ENCODE results near the gene PRDM15. TPM values are rescaled to one million over a fixed set of nuclear protein-coding genes. Genes with fewer than 3 reads are reported as not detected.

Gene PRDM15
- total RNA-seq, 3 donors from 2014 or later (not counting 1 experiment from before 2014, with no cell fraction given), result 11.4 to 13.5 (median 11.9) TPM

- H3K36me3 Mint-ChIP-seq, result no peaks in the 10 kb centered on the region
- H3K27me3 Mint-ChIP-seq (ENCODE audit: low read depth in 2 of 2), result no peaks in the 10 kb centered on the region
- H3K27ac Mint-ChIP-seq, result peak overlapping the region in 1 of 2 donors; percentile 61
- TF ChIP-seq, protein P1, sequence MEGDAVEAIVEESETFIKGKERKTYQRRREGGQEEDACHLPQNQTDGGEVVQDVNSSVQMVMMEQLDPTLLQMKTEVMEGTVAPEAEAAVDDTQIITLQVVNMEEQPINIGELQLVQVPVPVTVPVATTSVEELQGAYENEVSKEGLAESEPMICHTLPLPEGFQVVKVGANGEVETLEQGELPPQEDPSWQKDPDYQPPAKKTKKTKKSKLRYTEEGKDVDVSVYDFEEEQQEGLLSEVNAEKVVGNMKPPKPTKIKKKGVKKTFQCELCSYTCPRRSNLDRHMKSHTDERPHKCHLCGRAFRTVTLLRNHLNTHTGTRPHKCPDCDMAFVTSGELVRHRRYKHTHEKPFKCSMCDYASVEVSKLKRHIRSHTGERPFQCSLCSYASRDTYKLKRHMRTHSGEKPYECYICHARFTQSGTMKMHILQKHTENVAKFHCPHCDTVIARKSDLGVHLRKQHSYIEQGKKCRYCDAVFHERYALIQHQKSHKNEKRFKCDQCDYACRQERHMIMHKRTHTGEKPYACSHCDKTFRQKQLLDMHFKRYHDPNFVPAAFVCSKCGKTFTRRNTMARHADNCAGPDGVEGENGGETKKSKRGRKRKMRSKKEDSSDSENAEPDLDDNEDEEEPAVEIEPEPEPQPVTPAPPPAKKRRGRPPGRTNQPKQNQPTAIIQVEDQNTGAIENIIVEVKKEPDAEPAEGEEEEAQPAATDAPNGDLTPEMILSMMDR (IDR thresholded peaks at IDR 0.05), result no peak
- Histone ChIP-seq H3K9me3 (ENCODE audit: control insufficient read depth, insufficient read depth, low read length) (no peaks in the 10 kb centered on the region), H3K36me3 (ENCODE audit: control insufficient read depth, insufficient read depth, low read length) (peaks cover 5% of the 10 kb centered on the region), H3K4me3 (ENCODE audit: low read length) (no peak overlapping the region), H3K4me1 (ENCODE audit: control insufficient read depth, insufficient read depth, low read length) (peaks cover 10% of the 10 kb centered on the region), H3K27me3 (ENCODE audit: control insufficient read depth, insufficient read depth, low read length) (no peaks in the 10 kb centered on the region), H3K27ac (ENCODE audit: low read length) (no peak overlapping the region)
- intact Hi-C loops (cut with micrococcal nuclease), result no loop called here
- no peak for DNase-seq
- WGBS (ENCODE audit: insufficient coverage), result 91% methylated on average over 10 of the region's 10 CpGs
- H3K4me1 Mint-ChIP-seq, result peaks cover 23 to 27% of the 10 kb centered on the region in 2 donors
- no peaks in the 10 kb centered on the region for H3K9me3 Mint-ChIP-seq
- no peak overlapping the region for H3K4me3 Mint-ChIP-seq
- ATAC-seq, result no peak
These were observed 14.7 kb downstream of the PRDM15 start for GRCh38 chr21:41864311-41865001.

- no peak for ATAC-seq
- Mint-ChIP-seq H3K27me3 (ENCODE audit: low read depth in 2 of 2) (no peaks in the 10 kb centered on the region), H3K9me3 (no peaks in the 10 kb centered on the region), H3K4me3 (no peak overlapping the region), H3K27ac (no peak overlapping the region), H3K4me1 (peaks cover 23 to 27% of the 10 kb centered on the region in 2 donors), H3K36me3 (no peaks in the 10 kb centered on the region)
- TF ChIP-seq, protein P1 (IDR thresholded peaks at IDR 0.05), result no peak
- Histone ChIP-seq H3K9me3 (ENCODE audit: control insufficient read depth, insufficient read depth, low read length) (no peaks in the 10 kb centered on the region), H3K36me3 (ENCODE audit: control insufficient read depth, insufficient read depth, low read length) (peaks cover 5% of the 10 kb centered on the region), H3K27me3 (ENCODE audit: control insufficient read depth, insufficient read depth, low read length) (no peaks in the 10 kb centered on the region), H3K4me3 (ENCODE audit: low read length) (no peak overlapping the region), H3K27ac (ENCODE audit: low read length) (no peak overlapping the region), H3K4me1 (ENCODE audit: control insufficient read depth, insufficient read depth, low read length) (peaks cover 10% of the 10 kb centered on the region)
- DNase-seq, result no peak
- intact Hi-C loops (cut with micrococcal nuclease), result no loop called here
- WGBS (ENCODE audit: insufficient coverage), result 82% methylated on average over 4 of the region's 4 CpGs
These were observed 15.8 kb downstream of the PRDM15 start for GRCh38 chr21:41863439-41863740.

GRCh38 chr21:41861987-41862386 lies 17.2 kb downstream of the PRDM15 start:
- no peak overlapping the region for H3K4me3 Mint-ChIP-seq
- H3K36me3 ChIP-seq (ENCODE audit: control insufficient read depth, insufficient read depth, low read length), result peaks cover 10% of the 10 kb centered on the region
- TF ChIP-seq, protein P1 (IDR thresholded peaks at IDR 0.05), result no peak
- no peak overlapping the region for H3K27ac ChIP-seq (ENCODE audit: low read length)
- H3K27ac Mint-ChIP-seq, result no peak overlapping the region
- no peaks in the 10 kb centered on the region for H3K9me3 ChIP-seq (ENCODE audit: control insufficient read depth, insufficient read depth, low read length)
- H3K36me3 Mint-ChIP-seq, result no peaks in the 10 kb centered on the region
- peaks cover 10% of the 10 kb centered on the region for H3K4me1 ChIP-seq (ENCODE audit: control insufficient read depth, insufficient read depth, low read length)
- intact Hi-C loops (cut with micrococcal nuclease), result no loop called here
- H3K9me3 Mint-ChIP-seq, result no peaks in the 10 kb centered on the region
- DNase-seq (no peak), ATAC-seq (no peak)
- no peak overlapping the region for H3K4me3 ChIP-seq (ENCODE audit: low read length)
- peaks cover 23 to 27% of the 10 kb centered on the region in 2 donors for H3K4me1 Mint-ChIP-seq
- H3K27me3 ChIP-seq (ENCODE audit: control insufficient read depth, insufficient read depth, low read length), result no peaks in the 10 kb centered on the region
- WGBS (ENCODE audit: insufficient coverage), result 91% methylated on average over 16 of the region's 17 CpGs
- no peaks in the 10 kb centered on the region for H3K27me3 Mint-ChIP-seq (ENCODE audit: low read depth in 2 of 2)

DNA sequence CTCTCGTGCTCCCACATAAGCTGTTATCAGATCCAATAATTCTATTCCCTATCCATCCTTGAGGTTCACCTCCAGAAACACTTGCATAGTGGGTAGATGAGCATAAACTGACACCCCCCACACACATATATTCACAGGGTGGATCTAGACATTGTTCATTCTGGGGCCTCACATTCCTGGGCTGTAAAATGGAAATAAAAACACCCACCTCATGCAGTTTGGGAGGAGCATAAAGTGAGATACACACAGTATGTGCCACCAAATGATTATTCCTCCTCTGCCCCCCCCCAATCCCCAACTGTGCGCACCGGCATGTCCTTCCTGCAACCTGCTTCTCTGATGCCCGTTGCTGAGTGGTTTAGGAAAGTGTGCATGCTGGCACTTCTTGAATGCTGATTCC lies 17.9 kb downstream of the PRDM15 start:
- Histone ChIP-seq H3K27me3 (ENCODE audit: control insufficient read depth, insufficient read depth, low read length) (no peaks in the 10 kb centered on the region), H3K4me1 (ENCODE audit: control insufficient read depth, insufficient read depth, low read length) (peaks cover 10% of the 10 kb centered on the region), H3K4me3 (ENCODE audit: low read length) (no peak overlapping the region), H3K9me3 (ENCODE audit: control insufficient read depth, insufficient read depth, low read length) (no peaks in the 10 kb centered on the region), H3K27ac (ENCODE audit: low read length) (no peak overlapping the region), H3K36me3 (ENCODE audit: control insufficient read depth, insufficient read depth, low read length) (peaks cover 18% of the 10 kb centered on the region)
- TF ChIP-seq, protein P1 (IDR thresholded peaks at IDR 0.05), result no peak
- no peaks in the 10 kb centered on the region for H3K27me3 Mint-ChIP-seq (ENCODE audit: low read depth in 2 of 2)
- no peak overlapping the region for H3K27ac Mint-ChIP-seq
- ATAC-seq (no peak), DNase-seq (no peak)
- 100% methylated on average over 4 of the region's 4 CpGs for WGBS (ENCODE audit: insufficient coverage)
- peaks cover 20 to 27% of the 10 kb centered on the region in 2 donors for H3K4me1 Mint-ChIP-seq
- H3K4me3 Mint-ChIP-seq, result no peak overlapping the region
- no peaks in the 10 kb centered on the region for H3K36me3 Mint-ChIP-seq
- intact Hi-C loops (cut with micrococcal nuclease), result no loop called here
- no peaks in the 10 kb centered on the region for H3K9me3 Mint-ChIP-seq
